Duodenal mucosa (tissue), 2 donors: Measurements from ENCODE around the gene ERN2.
A peak's percentile ranks its signal among the peaks of the same experiment; 100 is the strongest.

Source experiments
- H3K27ac ChIP-seq: one replicate; pipeline ENCODE4 v1.7.0; 2013; ENCODE audit warnings: low read depth, low read length
- H3K27me3 ChIP-seq, 2 donors: one replicate each; pipeline ENCODE4 v1.7.0; 2013; ENCODE audit warnings: low read length in 2 of 2, control low read depth in 1 of 2; ENCODE audit not compliant: insufficient read depth in 2 of 2, control insufficient read depth in 1 of 2
- H3K36me3 ChIP-seq, 2 donors: one replicate each; pipeline ENCODE4 v1.7.0; 2013; ENCODE audit warnings: low read length in 2 of 2, control low read depth in 1 of 2; ENCODE audit not compliant: insufficient read depth in 2 of 2, control insufficient read depth in 1 of 2
- H3K4me1 ChIP-seq, 2 donors: one replicate each; pipeline ENCODE4 v1.7.0; 2013; ENCODE audit warnings: low read length in 2 of 2, control low read depth in 1 of 2; ENCODE audit not compliant: insufficient read depth in 2 of 2, control insufficient read depth in 1 of 2
- H3K4me3 ChIP-seq, 2 donors: one replicate each; pipeline ENCODE4 v1.7.0; 2013; ENCODE audit warnings: low read length in 2 of 2, low read depth in 1 of 2
- H3K9ac ChIP-seq, 2 donors: one replicate each; pipeline ENCODE4 v1.7.0; 2013; ENCODE audit warnings: low read length in 2 of 2, low read depth in 1 of 2
- H3K9me3 ChIP-seq, 2 donors: one replicate each; pipeline ENCODE4 v1.7.0; 2013; ENCODE audit warnings: low read length in 2 of 2, control low read depth in 1 of 2; ENCODE audit not compliant: control insufficient read depth in 1 of 2

The ERN2 gene

DNA sequence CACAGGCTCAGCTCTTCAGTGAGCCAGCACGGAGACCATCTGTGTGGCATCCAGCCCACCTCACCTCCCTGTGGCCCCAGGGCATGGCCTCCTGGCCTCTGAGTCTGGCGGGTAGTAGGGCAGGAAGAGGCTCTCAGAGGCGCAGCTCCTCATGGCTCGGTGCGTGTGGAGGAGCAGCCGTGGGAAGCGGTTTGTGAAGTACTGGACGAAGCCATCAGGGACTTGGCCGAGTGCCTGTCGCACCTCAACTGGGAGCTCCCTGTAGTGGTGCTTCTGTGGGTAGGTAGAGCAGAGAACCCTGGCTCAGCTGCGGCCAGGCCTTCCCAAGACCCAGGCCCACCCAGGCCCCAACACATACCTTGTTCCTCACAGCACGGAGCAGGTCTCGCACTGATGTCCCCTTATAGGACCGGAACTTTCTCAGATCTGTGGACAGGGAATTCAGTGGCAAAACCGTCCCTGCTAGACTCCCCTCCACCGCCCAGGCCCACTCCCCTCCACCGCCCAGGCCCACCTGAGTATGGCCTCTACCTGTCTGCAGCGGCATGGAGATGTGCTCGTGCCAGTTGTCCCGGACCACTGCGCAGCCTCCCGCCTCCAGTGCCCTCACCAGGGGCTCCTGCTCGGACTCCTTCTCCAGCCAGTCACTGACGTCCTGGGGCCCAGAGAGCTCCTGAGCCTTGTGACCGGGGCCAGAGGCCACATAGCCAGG is 22.1 kb downstream of the ERN2 start:
- Histone ChIP-seq H3K27me3 (no peaks in the 10 kb centered on the region), H3K9me3 (no peaks in the 10 kb centered on the region), H3K4me1 (no peaks in the 10 kb centered on the region), H3K27ac (no peak overlapping the region), H3K9ac (no peak overlapping the region), H3K4me3 (no peak overlapping the region), H3K36me3 (peaks cover 27 to 69% of the 10 kb centered on the region in 2 donors)

DNA sequence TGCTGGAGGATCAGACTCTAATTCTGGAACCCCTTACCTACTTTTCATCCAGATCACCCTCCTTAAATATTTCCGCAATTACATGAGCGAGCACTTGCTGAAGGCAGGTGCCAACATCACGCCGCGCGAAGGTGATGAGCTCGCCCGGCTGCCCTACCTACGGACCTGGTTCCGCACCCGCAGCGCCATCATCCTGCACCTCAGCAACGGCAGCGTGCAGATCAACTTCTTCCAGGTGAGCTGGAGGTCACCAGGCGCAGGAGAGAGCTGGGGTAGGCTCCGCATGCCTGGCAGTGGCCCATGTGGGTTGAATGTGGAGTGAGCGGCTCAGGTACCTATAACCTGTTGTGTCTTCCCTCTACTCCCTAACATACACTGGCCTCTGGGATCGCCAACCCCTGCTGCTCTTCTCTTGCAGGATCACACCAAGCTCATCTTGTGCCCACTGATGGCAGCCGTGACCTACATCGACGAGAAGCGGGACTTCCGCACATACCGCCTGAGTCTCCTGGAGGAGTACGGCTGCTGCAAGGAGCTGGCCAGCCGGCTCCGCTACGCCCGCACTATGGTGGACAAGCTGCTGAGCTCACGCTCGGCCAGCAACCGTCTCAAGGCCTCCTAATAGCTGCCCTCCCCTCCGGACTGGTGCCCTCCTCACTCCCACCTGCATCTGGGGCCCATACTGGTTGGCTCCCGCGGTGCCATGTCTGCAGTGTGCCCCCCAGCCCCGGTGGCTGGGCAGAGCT is 23.4 kb downstream of the ERN2 start:
- Histone ChIP-seq H3K27me3 (no peaks in the 10 kb centered on the region), H3K9me3 (no peaks in the 10 kb centered on the region), H3K4me1 (no peaks in the 10 kb centered on the region), H3K4me3 (no peak overlapping the region), H3K27ac (no peak overlapping the region), H3K9ac (no peak overlapping the region), H3K36me3 (peaks cover 24 to 67% of the 10 kb centered on the region in 2 donors)

DNA sequence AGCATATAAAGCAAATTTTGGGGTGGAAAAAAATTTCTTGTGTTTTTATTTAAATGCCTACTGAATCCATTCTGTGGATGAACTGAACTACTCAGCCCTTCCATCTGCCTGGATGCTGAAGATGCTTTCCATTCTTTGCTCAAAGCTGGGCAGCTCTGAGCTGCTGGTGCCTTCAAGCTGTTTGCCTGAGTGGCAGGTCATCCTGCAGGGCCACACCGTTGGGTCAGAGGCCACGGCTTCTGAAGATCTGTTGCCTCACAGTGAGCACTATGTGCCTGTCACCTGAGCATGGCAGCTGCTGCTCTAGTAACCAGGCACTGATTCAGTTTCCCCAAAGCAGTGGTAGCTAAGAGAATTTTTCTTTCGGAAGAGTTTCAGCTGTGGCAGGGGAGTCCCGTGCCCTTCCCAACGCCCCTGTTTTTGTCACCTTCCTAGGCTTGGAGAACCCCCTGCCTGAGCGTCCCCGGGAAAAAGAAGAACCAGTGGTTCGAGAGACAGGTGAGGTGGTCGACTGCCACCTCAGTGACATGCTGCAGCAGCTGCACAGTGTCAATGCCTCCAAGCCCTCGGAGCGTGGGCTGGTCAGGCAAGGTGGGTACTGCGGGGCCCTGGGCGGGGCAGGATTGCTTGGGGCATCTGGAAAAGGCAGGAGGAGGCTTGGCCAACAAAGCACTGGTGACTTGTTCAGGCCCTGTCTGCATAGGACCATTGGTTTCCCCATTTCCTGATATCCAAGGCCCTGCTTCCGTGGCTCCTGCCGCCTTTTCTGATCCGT is 25.8 kb downstream of the ERN2 start:
- Histone ChIP-seq H3K4me3 (no peak overlapping the region), H3K27ac (no peak overlapping the region), H3K36me3 (peaks cover 26 to 73% of the 10 kb centered on the region in 2 donors), H3K27me3 (no peaks in the 10 kb centered on the region), H3K9me3 (no peaks in the 10 kb centered on the region), H3K9ac (no peak overlapping the region), H3K4me1 (no peaks in the 10 kb centered on the region)

DNA sequence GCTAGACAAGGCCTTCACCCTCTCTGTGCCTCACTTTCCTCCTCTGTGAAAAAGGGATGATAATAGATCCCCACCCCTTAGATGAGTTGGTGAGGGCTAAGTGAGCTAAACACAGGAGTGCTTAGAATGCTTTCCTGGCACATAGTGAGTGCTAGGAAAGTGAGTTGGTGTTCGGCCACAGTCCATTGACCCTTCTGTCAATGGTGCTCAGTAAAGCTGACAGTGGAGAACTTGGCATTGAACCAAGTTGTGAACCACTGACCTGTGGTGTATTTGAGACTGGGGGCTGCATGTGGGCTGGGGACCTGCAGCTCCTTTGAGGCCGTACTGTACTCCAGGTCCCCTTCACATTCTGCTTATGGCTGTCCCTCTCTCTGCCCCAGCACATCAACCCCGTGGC is 29.5 kb downstream of the ERN2 start:
- no peak overlapping the region for H3K4me3 ChIP-seq
- H3K27ac ChIP-seq = no peak overlapping the region
- H3K4me1 ChIP-seq = peaks cover 20 to 21% of the 10 kb centered on the region in 2 donors
- no peaks in the 10 kb centered on the region for H3K9me3 ChIP-seq
- no peaks in the 10 kb centered on the region for H3K27me3 ChIP-seq
- H3K9ac ChIP-seq = no peak overlapping the region
- H3K36me3 ChIP-seq = peaks cover 20 to 52% of the 10 kb centered on the region in 2 donors

DNA sequence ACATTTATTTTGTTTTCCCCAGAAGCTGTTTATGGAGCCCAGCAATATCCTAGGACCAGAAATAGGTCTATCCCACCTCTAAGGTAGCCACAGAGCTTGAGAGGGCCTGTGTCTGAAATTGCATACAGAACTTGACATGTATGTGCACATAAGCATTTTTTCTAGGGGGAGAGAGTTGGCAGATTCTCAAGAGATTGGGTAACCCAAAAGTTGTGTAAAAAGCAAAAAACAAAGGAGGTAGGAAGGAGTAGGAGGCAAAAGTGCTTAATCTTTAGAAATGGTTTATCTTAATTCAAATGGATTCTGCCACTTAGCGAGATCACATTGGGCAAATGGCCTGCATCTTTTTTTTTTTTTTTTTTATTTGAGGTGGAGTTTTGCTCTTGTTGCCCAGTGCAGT is 30.8 kb downstream of the ERN2 start:
- peaks cover 17 to 39% of the 10 kb centered on the region in 2 donors for H3K36me3 ChIP-seq
- H3K9ac ChIP-seq = no peak overlapping the region
- no peaks in the 10 kb centered on the region for H3K27me3 ChIP-seq
- no peak overlapping the region for H3K4me3 ChIP-seq
- H3K27ac ChIP-seq = no peak overlapping the region
- peaks cover 30 to 33% of the 10 kb centered on the region in 2 donors for H3K4me1 ChIP-seq
- H3K9me3 ChIP-seq = no peaks in the 10 kb centered on the region

DNA sequence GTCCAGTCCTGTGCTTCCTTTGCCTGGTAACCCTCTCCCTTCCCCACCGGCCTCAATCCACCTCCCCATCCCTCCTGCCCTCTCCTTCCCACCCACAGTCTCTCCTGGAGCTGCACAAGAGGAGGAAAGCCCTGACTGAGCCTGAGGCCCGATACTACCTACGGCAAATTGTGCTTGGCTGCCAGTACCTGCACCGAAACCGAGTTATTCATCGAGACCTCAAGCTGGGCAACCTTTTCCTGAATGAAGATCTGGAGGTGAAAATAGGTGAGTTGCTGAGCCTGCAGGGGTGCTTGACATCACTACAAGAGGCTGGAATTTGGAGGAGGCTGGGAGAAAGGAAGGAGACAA is 33.1 kb downstream of the ERN2 start:
- H3K27ac ChIP-seq = no peak overlapping the region
- peak overlapping the region; percentile 54 to 63 for H3K9ac ChIP-seq
- no peaks in the 10 kb centered on the region for H3K9me3 ChIP-seq
- H3K4me3 ChIP-seq = peak overlapping the region; percentile 69 to 76
- no peaks in the 10 kb centered on the region for H3K27me3 ChIP-seq
- peaks cover 38 to 41% of the 10 kb centered on the region in 2 donors for H3K4me1 ChIP-seq
- peaks cover 17 to 34% of the 10 kb centered on the region in 2 donors for H3K36me3 ChIP-seq

DNA sequence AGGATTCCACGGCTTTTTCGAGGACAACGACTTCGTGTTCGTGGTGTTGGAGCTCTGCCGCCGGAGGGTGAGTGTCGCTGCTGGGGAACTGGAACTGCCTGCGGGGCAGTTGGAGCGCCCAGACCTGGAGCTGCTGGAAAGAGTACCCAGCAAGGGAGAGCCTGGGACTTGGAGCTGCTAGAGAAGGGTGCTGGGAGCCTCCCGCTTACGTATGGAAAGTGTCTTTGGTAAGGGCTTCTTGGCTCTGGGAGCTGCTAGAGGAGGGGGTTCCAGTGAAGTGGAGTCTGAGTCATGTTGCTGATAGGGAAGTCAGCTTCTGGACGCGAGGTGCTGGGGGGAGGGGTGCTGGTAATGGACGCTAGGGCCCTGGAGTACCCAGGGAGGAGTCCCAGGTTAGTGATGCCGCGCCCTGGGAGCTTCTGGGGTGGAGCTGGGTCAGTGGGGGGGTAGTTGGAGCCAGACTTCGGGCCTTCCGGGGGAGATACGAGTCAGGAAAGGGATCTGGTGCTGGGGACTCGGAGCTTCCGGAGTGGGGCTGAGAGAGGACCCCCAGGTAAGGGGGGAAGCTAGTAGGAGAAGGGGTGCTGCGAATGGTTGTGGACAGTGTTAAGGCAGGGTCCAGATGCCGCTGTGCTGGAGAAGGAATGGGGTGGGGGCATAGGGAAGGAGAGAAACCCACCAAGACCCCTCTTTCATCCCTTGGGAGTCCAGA is 33.6 kb downstream of the ERN2 start:
- Histone ChIP-seq H3K36me3 (peaks cover 17 to 36% of the 10 kb centered on the region in 2 donors), H3K27ac (no peak overlapping the region), H3K4me3 (peak overlapping the region; percentile 69 to 76), H3K27me3 (no peaks in the 10 kb centered on the region), H3K9ac (peak overlapping the region; percentile 54 to 63), H3K4me1 (peaks cover 38 to 41% of the 10 kb centered on the region in 2 donors), H3K9me3 (no peaks in the 10 kb centered on the region)

DNA sequence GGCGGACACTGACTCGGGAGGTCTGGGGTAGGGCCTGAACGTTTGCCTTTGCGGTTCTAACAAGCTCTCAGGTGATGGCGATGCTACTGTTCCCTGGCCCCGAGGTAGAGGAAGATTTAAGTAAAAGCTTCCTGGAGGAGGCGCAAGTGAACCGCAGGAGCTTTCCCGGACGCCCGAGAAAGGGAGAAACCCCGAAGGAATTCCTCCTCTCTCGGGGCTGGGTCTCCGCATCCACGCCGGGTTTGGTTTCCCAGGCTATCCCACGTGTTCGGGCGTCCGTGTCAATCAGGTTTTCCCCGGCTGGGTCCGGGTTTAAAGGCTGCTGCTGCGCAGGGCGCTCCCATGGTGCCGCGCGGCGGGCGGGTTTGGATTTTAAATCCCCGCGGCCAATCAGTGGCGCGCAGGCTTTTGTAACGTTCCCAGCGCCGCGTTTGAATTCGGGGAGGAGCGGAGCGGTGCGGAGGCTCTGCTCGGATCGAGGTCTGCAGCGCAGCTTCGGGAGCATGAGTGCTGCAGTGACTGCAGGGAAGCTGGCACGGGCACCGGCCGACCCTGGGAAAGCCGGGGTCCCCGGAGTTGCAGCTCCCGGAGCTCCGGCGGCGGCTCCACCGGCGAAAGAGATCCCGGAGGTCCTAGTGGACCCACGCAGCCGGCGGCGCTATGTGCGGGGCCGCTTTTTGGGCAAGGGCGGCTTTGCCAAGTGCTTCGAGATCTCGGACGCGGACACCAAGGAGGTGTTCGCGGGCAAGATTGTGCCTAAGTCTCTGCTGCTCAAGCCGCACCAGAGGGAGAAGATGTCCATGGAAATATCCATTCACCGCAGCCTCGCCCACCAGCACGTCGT is 34.4 kb downstream of the ERN2 start, which contains the start of gene PLK1:
PLK1 (plus strand) TSS at position 460 of the 844 bp plus-strand sequence; CDS start at position 504, 44 bp downstream.
- peaks cover 20 to 37% of the 10 kb centered on the region in 2 donors for H3K36me3 ChIP-seq
- H3K27me3 ChIP-seq = no peaks in the 10 kb centered on the region
- peak within 1 kb of the TSS; percentile 69 to 76 for H3K4me3 ChIP-seq
- peak within 1 kb of the TSS; percentile 54 to 63 for H3K9ac ChIP-seq
- H3K9me3 ChIP-seq = no peaks in the 10 kb centered on the region
- no peak within 1 kb of the TSS for H3K27ac ChIP-seq
- peaks cover 38 to 41% of the 10 kb centered on the region in 2 donors for H3K4me1 ChIP-seq

DNA sequence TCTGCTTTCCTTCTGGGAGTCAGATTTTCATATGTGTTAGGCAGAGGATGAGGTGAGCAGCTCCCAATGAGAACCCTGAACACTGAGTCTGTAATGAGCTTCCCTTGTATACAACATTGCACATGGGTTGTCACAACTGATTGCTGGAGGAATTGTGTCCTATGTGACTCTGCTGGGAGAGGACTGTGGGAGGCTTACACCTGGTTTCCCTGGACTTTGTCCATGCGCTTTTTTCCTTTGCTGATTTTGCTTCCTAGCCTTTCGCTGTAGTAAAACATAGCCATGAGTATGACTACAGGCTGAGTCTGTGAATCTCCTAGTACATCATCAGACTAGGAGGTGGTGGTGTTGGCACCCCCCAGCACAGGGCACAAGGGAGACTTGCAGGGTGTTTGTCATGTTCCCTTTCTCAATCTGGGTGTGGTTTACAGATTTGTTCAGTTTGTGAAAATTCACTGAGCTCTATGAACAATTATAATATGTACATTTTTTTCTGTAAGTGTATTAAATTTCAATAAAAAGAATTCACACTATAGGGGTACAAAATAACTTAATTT is 36.0 kb downstream of the ERN2 start:
- Histone ChIP-seq H3K4me1 (peaks cover 38 to 41% of the 10 kb centered on the region in 2 donors), H3K4me3 (no peak overlapping the region), H3K9ac (no peak overlapping the region), H3K36me3 (peaks cover 15 to 32% of the 10 kb centered on the region in 2 donors), H3K27me3 (no peaks in the 10 kb centered on the region), H3K27ac (no peak overlapping the region), H3K9me3 (no peaks in the 10 kb centered on the region)
